ENCODE results near the gene ST8SIA6.

DNA sequence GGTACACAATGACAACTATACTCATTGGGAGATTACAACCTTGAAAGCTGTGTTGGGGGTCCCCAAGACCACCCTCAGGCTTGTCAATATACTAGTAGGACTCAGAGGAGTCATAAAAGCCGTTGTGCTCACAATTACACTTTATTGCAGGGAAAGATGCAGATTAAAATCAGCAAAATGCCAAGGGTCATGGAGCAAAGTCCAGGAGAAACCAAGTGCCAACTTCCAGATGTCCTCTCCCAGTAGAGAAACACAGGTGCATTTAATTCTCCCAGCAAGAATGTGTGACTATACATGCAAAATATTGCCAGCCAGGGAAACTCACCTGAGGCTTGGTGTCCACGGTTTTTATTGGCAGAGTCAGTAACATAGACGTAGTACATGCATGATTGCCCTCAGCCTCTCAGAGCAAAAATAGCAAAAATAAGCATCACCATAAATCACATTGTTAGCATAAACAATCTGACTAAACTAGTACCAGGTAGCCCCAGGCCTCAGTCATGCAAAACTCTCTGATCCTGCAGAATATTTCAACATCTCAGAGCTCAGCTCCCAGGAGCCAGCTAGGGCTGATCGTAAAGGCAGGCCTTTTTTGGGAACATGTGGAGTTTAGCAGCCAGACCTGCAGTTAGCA is 175.7 kb downstream of the ST8SIA6 start:
- TF ChIP-seq RUNX3 (IDR thresholded peaks at IDR 0.05; ENCODE audit: low read length) (no peak), POLR2A (IDR thresholded peaks at IDR 0.05; ENCODE audit: low read depth, low read length) (no peak), JUNB (IDR thresholded peaks at IDR 0.05) (no peak), BRCA1 (IDR thresholded peaks at IDR 0.05; ENCODE audit: low read depth, low read length) (no peak), GABPA (IDR thresholded peaks at IDR 0.05; ENCODE audit: low read depth) (no peak), BHLHE40 (IDR thresholded peaks at IDR 0.05; ENCODE audit: borderline replicate concordance in 1 of 2, low read depth in 2 of 2, low read length in 1 of 2) (no peak), SUZ12 (IDR thresholded peaks at IDR 0.05; ENCODE audit: unreplicated experiment) (no peak), SMAD5 (IDR thresholded peaks at IDR 0.05; ENCODE audit: low read depth) (no peak)
- TF ChIP-seq, protein P1, sequence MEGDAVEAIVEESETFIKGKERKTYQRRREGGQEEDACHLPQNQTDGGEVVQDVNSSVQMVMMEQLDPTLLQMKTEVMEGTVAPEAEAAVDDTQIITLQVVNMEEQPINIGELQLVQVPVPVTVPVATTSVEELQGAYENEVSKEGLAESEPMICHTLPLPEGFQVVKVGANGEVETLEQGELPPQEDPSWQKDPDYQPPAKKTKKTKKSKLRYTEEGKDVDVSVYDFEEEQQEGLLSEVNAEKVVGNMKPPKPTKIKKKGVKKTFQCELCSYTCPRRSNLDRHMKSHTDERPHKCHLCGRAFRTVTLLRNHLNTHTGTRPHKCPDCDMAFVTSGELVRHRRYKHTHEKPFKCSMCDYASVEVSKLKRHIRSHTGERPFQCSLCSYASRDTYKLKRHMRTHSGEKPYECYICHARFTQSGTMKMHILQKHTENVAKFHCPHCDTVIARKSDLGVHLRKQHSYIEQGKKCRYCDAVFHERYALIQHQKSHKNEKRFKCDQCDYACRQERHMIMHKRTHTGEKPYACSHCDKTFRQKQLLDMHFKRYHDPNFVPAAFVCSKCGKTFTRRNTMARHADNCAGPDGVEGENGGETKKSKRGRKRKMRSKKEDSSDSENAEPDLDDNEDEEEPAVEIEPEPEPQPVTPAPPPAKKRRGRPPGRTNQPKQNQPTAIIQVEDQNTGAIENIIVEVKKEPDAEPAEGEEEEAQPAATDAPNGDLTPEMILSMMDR (IDR thresholded peaks at IDR 0.05 in 2 of 3, conservative IDR thresholded peaks at IDR 0.05 in 1 of 3; ENCODE audit: control insufficient read depth in 2 of 3, extremely low read depth in 1 of 3, insufficient read depth in 1 of 3, low read depth in 3 of 3, low read length in 3 of 3): no peak
- TF ChIP-seq, protein P2, sequence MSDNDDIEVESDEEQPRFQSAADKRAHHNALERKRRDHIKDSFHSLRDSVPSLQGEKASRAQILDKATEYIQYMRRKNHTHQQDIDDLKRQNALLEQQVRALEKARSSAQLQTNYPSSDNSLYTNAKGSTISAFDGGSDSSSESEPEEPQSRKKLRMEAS (IDR thresholded peaks at IDR 0.05; ENCODE audit: low read depth, low read length): no peak
- TF ChIP-seq, protein P3, sequence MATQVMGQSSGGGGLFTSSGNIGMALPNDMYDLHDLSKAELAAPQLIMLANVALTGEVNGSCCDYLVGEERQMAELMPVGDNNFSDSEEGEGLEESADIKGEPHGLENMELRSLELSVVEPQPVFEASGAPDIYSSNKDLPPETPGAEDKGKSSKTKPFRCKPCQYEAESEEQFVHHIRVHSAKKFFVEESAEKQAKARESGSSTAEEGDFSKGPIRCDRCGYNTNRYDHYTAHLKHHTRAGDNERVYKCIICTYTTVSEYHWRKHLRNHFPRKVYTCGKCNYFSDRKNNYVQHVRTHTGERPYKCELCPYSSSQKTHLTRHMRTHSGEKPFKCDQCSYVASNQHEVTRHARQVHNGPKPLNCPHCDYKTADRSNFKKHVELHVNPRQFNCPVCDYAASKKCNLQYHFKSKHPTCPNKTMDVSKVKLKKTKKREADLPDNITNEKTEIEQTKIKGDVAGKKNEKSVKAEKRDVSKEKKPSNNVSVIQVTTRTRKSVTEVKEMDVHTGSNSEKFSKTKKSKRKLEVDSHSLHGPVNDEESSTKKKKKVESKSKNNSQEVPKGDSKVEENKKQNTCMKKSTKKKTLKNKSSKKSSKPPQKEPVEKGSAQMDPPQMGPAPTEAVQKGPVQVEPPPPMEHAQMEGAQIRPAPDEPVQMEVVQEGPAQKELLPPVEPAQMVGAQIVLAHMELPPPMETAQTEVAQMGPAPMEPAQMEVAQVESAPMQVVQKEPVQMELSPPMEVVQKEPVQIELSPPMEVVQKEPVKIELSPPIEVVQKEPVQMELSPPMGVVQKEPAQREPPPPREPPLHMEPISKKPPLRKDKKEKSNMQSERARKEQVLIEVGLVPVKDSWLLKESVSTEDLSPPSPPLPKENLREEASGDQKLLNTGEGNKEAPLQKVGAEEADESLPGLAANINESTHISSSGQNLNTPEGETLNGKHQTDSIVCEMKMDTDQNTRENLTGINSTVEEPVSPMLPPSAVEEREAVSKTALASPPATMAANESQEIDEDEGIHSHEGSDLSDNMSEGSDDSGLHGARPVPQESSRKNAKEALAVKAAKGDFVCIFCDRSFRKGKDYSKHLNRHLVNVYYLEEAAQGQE (IDR thresholded peaks at IDR 0.05; ENCODE audit: low read depth, low read length): no peak
- TF ChIP-seq, protein P4, sequence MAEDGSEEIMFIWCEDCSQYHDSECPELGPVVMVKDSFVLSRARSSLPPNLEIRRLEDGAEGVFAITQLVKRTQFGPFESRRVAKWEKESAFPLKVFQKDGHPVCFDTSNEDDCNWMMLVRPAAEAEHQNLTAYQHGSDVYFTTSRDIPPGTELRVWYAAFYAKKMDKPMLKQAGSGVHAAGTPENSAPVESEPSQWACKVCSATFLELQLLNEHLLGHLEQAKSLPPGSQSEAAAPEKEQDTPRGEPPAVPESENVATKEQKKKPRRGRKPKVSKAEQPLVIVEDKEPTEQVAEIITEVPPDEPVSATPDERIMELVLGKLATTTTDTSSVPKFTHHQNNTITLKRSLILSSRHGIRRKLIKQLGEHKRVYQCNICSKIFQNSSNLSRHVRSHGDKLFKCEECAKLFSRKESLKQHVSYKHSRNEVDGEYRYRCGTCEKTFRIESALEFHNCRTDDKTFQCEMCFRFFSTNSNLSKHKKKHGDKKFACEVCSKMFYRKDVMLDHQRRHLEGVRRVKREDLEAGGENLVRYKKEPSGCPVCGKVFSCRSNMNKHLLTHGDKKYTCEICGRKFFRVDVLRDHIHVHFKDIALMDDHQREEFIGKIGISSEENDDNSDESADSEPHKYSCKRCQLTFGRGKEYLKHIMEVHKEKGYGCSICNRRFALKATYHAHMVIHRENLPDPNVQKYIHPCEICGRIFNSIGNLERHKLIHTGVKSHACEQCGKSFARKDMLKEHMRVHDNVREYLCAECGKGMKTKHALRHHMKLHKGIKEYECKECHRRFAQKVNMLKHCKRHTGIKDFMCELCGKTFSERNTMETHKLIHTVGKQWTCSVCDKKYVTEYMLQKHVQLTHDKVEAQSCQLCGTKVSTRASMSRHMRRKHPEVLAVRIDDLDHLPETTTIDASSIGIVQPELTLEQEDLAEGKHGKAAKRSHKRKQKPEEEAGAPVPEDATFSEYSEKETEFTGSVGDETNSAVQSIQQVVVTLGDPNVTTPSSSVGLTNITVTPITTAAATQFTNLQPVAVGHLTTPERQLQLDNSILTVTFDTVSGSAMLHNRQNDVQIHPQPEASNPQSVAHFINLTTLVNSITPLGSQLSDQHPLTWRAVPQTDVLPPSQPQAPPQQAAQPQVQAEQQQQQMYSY (CRISPR knock-in tag; IDR thresholded peaks at IDR 0.05): no peak

Data from GM12878 (cell line).